NCI-H446 treated with DMSO at 0.1 percent for 48 hours (cell line): ENCODE measurements around the gene USF3.

Experiments used
- DNase-seq: peaks from one replicate; lab custom pipeline; 2025; lab: John Stamatoyannopoulos, UW

The USF3 gene

DNA sequence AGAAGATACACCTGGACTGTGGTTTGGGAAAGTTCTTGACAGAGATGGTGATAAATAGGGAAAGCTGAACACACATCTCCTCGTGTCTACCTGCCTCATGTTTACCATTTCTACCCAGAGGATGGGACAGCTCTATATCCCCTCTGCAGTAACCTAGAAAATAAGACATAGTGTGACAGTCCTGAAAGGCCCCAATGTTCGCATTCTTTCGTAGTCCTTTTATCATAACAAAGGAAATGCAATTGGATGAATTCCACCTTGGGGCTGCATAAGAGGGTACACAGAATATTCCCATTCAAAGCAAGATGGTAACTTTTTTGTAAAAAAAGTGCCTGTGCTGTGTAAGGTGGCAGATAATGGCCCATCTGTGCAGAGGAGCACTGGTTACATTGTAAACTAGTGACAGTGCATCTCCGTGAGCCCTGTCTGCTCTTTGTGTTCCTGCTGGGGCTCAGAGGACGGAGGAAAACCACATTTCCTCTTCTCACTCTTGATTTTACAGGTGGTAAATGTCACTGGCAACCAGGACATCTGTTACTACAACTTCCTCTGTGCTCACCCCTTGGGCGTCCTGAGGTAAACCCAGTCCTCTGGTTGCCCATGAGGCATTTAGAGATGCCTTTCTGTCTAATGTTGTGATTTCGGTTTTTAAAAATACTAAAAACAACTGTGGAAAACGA lies 89.8 kb downstream of the USF3 start:
- no peak for DNase-seq

DNA sequence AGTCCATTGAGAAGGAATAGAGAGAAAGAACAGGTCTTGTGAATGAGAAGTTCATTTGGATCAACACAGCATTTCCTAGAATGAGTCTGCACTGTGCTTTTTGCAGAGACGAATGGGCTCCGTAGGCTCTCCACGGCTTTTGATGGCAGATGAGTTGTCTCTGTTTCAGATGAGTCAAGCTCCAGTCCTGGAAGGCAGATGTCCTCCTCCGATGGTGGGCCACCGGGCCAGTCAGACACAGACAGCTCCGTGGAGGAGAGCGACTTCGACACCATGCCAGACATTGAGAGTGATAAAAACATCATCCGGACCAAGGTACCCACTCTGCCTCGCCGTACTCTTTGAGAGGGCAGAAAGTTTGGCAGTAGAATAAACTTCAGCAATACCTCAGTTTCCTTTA lies 93.6 kb downstream of the USF3 start:
- DNase-seq: no peak

DNA sequence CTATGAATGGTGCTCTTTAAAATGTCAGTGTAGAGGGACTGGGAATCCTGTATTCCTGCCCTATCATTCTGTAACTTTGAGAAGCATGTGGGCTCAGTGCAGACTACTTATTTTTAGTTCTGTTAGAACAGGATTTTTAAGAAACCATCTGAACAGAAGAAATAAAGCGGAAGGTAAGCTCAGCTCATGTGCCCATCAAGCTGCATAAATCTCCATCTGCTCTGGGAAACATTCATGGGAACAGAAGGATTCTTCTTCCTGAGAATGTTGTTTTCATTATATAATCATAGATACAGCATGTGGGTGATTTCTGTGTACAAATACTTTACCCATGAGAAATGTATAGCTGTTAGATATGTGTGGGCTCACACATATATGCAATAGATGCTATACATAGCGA lies 94.2 kb downstream of the USF3 start:
- no peak for DNase-seq

DNA sequence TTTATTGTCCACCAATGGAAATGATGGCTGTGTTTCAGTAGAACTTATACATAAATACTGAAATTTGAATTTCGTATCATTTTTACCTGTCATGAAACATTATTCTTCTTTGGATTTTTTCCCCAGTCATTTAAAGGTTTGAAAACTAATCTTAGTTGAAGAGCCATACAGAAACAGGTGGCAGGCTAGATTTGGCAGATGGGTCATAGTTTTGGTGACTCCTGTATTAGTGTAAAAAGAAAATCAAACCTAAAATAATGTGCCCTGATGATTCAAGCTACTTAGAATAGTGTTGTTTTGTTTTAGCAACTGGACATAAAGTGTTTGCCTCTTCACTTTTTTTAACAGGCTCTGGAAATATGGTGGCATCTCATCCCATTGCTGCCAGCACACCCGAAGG lies 95.2 kb downstream of the USF3 start:
- no peak for DNase-seq

DNA sequence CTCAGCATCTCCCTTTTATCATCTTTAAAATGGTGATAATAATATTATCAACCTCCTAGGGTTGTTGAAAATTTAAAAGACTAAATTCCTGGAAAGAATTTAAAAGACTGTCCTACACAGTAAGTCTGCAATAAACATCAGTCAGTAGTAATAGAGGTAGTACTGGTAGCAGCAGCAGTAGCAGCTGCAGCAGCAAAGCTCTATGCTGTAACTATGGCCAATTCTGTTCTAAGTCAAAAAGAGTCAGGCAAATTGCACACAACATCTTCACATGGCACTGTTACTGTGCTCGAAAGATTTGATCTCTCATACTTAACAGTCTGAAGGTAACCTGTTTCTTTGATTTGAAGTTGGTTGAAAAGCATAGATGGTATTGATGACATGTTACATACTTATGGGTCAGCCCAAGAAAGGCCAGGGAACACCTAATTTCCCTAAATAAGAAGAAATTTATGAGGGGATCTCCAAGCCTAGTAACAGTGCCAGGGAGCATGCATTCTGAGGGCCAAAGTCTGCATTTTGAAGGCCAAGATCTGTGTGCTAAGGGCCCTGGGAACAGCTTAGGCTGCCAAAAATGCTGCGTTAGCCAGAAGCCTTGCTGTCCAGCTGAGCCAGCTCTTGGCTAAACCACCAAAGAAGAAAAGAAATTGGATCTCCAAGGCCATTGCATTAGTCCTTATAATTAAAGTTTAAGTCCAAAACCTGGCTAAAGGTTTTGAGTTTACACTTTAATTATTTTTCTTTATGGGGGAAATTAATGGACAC lies 95.8 kb downstream of the USF3 start:
- DNase-seq: peak; percentile 55
